Activated naive CD8-positive, alpha-beta T cell treated with anti-CD3 and anti-CD28 coated beads, Interleukin-2, amount 10 ng/mL, durations not matched to agents 7 days and 5 days (primary cell): Measurements from ENCODE around the gene IL10RA. TPM values are rescaled to one million over a fixed set of nuclear protein-coding genes. Genes with fewer than 3 reads are reported as not detected.
"Not testable (repeated sequence)": the region's sequence is repeated elsewhere in the genome, so short reads cannot be mapped to it uniquely, and the experiment has no call there.

Source experiments
- ATAC-seq: fragments of 150-1000 bp; cut with Tn5 transposase; one replicate; pipeline ENCODE4 v1.10.0; 2021; ENCODE audit warnings: low read depth, moderate library complexity
- POLR2A ChIA-PET: fragments of 350-600 bp; sonication (Branson Sonifier 250); formaldehyde crosslinking; loops from one replicate; lab custom pipeline; 2021; ENCODE audit warnings: antibody characterized with exemption; lab: Charles Lee
- DNase-seq: peaks from one replicate; pipeline ENCODE4 v3.0.0; 2021
- H3K27ac Mint-ChIP-seq: one replicate; pipeline ENCODE4 v1.8.0; 2022; ENCODE audit warnings: mild to moderate bottlenecking, mixed read lengths
- H3K27me3 Mint-ChIP-seq: one replicate; pipeline ENCODE4 v1.8.0; 2022; ENCODE audit warnings: mild to moderate bottlenecking, moderate library complexity, mixed read lengths
- H3K36me3 Mint-ChIP-seq: one replicate; pipeline ENCODE4 v1.8.0; 2021; ENCODE audit warnings: mild to moderate bottlenecking, mixed read lengths
- H3K4me1 Mint-ChIP-seq: one replicate; pipeline ENCODE4 v1.8.0; 2021; ENCODE audit warnings: mixed read lengths
- H3K4me3 Mint-ChIP-seq: one replicate; pipeline ENCODE4 v1.8.0; 2022; ENCODE audit warnings: mild to moderate bottlenecking, moderate library complexity, mixed read lengths
- H3K9me3 Mint-ChIP-seq: one replicate; pipeline ENCODE4 v1.8.0; 2021; ENCODE audit warnings: mixed read lengths
- total RNA-seq, 2 experiments: library from RNA; stranded (reverse); gene quantifications; one replicate each; pipeline ENCODE4 v1.2.3, GENCODE V29; 2021

The IL10RA gene
- total RNA-seq, 2 experiments from 2014 or later = 304 TPM

GRCh38 chr11:118006153-118006534 lies 19.9 kb downstream of the IL10RA start:
- H3K27me3 Mint-ChIP-seq = no peaks in the 10 kb centered on the region
- H3K4me3 Mint-ChIP-seq = peak overlapping the region; percentile 42
- DNase-seq (no peak), ATAC-seq (no peak)
- peaks cover 90% of the 10 kb centered on the region for H3K4me1 Mint-ChIP-seq
- H3K27ac Mint-ChIP-seq = peak overlapping the region; percentile 96
- peaks cover 5% of the 10 kb centered on the region for H3K9me3 Mint-ChIP-seq
- peaks cover 25% of the 10 kb centered on the region for H3K36me3 Mint-ChIP-seq
- POLR2A ChIA-PET = interaction anchor here (2.0 to 32.4 kb wide), 5 partner anchors 9 to 55 kb away, joined by 22 to 608 read pairs (median 109); partner anchors contain the start of gene IL10RA

- peaks cover 89% of the 10 kb centered on the region for H3K4me1 Mint-ChIP-seq
- no peak for ATAC-seq
- peak overlapping the region; percentile 79 for H3K4me3 Mint-ChIP-seq
- no peak for DNase-seq
- peak overlapping the region; percentile 99 for H3K27ac Mint-ChIP-seq
- no peaks in the 10 kb centered on the region for H3K27me3 Mint-ChIP-seq
- POLR2A ChIA-PET = interaction anchor here (0.6 to 32.4 kb wide), 12 partner anchors 9 to 1178 kb away, joined by 3 to 608 read pairs (median 13); partner anchors contain the start of gene IL10RA
- H3K9me3 Mint-ChIP-seq = peaks cover 5% of the 10 kb centered on the region
- H3K36me3 Mint-ChIP-seq = peaks cover 22% of the 10 kb centered on the region
These were observed 20.8 kb downstream of the IL10RA start for GRCh38 chr11:118007040-118007439.

- Mint-ChIP-seq H3K27ac (peak overlapping the region; percentile 99), H3K4me3 (peak overlapping the region; percentile 79), H3K36me3 (peaks cover 22% of the 10 kb centered on the region), H3K4me1 (peaks cover 88% of the 10 kb centered on the region)
- POLR2A ChIA-PET = interaction anchor here (0.5 to 32.4 kb wide), 13 partner anchors 8 to 571 kb away, joined by 3 to 608 read pairs (median 6); partner anchors contain the start of gene IL10RA
- H3K9me3 Mint-ChIP-seq, H3K27me3 Mint-ChIP-seq: not testable (repeated sequence)
- ATAC-seq = peak; percentile 65
- peak; percentile 50 for DNase-seq
These were observed 21.5 kb downstream of the IL10RA start for GRCh38 chr11:118007563-118008270.

- Mint-ChIP-seq H3K9me3 (peaks cover 5% of the 10 kb centered on the region), H3K27me3 (no peaks in the 10 kb centered on the region), H3K4me3 (peak overlapping the region; percentile 79), H3K36me3 (peaks cover 25% of the 10 kb centered on the region), H3K4me1 (peaks cover 87% of the 10 kb centered on the region), H3K27ac (peak overlapping the region; percentile 99)
- DNase-seq = no peak
- POLR2A ChIA-PET = interaction anchor here (0.5 to 32.4 kb wide), 12 partner anchors 7 to 571 kb away, joined by 3 to 608 read pairs (median 13); partner anchors contain the start of gene IL10RA
- no peak for ATAC-seq
These were observed 22.2 kb downstream of the IL10RA start for GRCh38 chr11:118008271-118008911.

GRCh38 chr11:118009864-118010737 lies 23.9 kb downstream of the IL10RA start:
- no peak for ATAC-seq
- H3K9me3 Mint-ChIP-seq = peaks cover 2% of the 10 kb centered on the region
- no peaks in the 10 kb centered on the region for H3K27me3 Mint-ChIP-seq
- POLR2A ChIA-PET = interaction anchor here (1.0 to 1.5 kb wide), 2 partner anchors 22 to 43 kb away, joined by 3 to 4 read pairs; no protein-coding TSS in a partner anchor
- no peak for DNase-seq
- H3K4me1 Mint-ChIP-seq = peaks cover 86% of the 10 kb centered on the region
- peak overlapping the region; percentile 86 for H3K27ac Mint-ChIP-seq
- peaks cover 24% of the 10 kb centered on the region for H3K36me3 Mint-ChIP-seq
- no peak overlapping the region for H3K4me3 Mint-ChIP-seq

- ATAC-seq = no peak
- H3K27me3 Mint-ChIP-seq = no peaks in the 10 kb centered on the region
- DNase-seq = peak; percentile 30
- peaks cover 2% of the 10 kb centered on the region for H3K9me3 Mint-ChIP-seq
- H3K27ac Mint-ChIP-seq = peak overlapping the region; percentile 86
- peaks cover 22% of the 10 kb centered on the region for H3K36me3 Mint-ChIP-seq
- peaks cover 86% of the 10 kb centered on the region for H3K4me1 Mint-ChIP-seq
- POLR2A ChIA-PET = interaction anchor here (1.0 to 1.3 kb wide), 2 partner anchors 8 to 42 kb away, joined by 3 to 5 read pairs; no protein-coding TSS in a partner anchor
- H3K4me3 Mint-ChIP-seq = no peak overlapping the region
These were observed 24.7 kb downstream of the IL10RA start for GRCh38 chr11:118010738-118011461.

- no peak for ATAC-seq
- peak; percentile 35 for DNase-seq
- POLR2A ChIA-PET = interaction anchor here (0.6 to 2.2 kb wide), 3 partner anchors 9 to 42 kb away, joined by 5 to 21 read pairs (median 6); no protein-coding TSS in a partner anchor
- peaks cover 5% of the 10 kb centered on the region for H3K9me3 Mint-ChIP-seq
- H3K4me1 Mint-ChIP-seq = peaks cover 87% of the 10 kb centered on the region
- H3K4me3 Mint-ChIP-seq = peak overlapping the region; percentile 55
- peak overlapping the region; percentile 86 for H3K27ac Mint-ChIP-seq
- H3K36me3 Mint-ChIP-seq = peaks cover 26% of the 10 kb centered on the region
- no peaks in the 10 kb centered on the region for H3K27me3 Mint-ChIP-seq
These were observed 26.0 kb downstream of the IL10RA start for GRCh38 chr11:118012083-118012669.

- POLR2A ChIA-PET = interaction anchor here (2.2 kb wide), 1 partner anchor 11 kb away, joined by 21 read pairs; no protein-coding TSS in a partner anchor
- Mint-ChIP-seq H3K9me3 (peaks cover 17% of the 10 kb centered on the region), H3K27me3 (no peaks in the 10 kb centered on the region), H3K27ac (peak overlapping the region; percentile 88), H3K36me3 (peaks cover 33% of the 10 kb centered on the region), H3K4me1 (peaks cover 69% of the 10 kb centered on the region), H3K4me3 (peak overlapping the region; percentile 35)
- no peak for ATAC-seq
- no peak for DNase-seq
These were observed 27.8 kb downstream of the IL10RA start for GRCh38 chr11:118014022-118014421.

GRCh38 chr11:118015385-118015841 lies 29.2 kb downstream of the IL10RA start:
- Mint-ChIP-seq H3K27me3 (no peaks in the 10 kb centered on the region), H3K27ac (peak overlapping the region; percentile 88), H3K4me1 (peaks cover 59% of the 10 kb centered on the region), H3K9me3 (peaks cover 23% of the 10 kb centered on the region), H3K4me3 (peak overlapping the region; percentile 58), H3K36me3 (peaks cover 40% of the 10 kb centered on the region)
- DNase-seq (peak; percentile 60), ATAC-seq (peak; percentile 58)
- POLR2A ChIA-PET = interaction anchor here (0.6 to 2.9 kb wide), 18 partner anchors 12 to 785 kb away, joined by 3 to 109 read pairs (median 5); partner anchors contain the start of gene IL10RA

GRCh38 chr11:118016104-118016503 lies 29.9 kb downstream of the IL10RA start:
- H3K27me3 Mint-ChIP-seq = no peaks in the 10 kb centered on the region
- peak; percentile 48 for ATAC-seq
- H3K4me3 Mint-ChIP-seq = peak overlapping the region; percentile 58

GRCh38 chr11:118017111-118017510 lies 30.9 kb downstream of the IL10RA start:
- Mint-ChIP-seq H3K27me3 (no peaks in the 10 kb centered on the region), H3K4me1 (peaks cover 46% of the 10 kb centered on the region), H3K9me3 (peaks cover 25% of the 10 kb centered on the region), H3K27ac (peak overlapping the region; percentile 88), H3K4me3 (no peak overlapping the region), H3K36me3 (peaks cover 42% of the 10 kb centered on the region)
- no peak for ATAC-seq
- DNase-seq = no peak
- POLR2A ChIA-PET = interaction anchor here (1.0 to 2.9 kb wide), 3 partner anchors 13 to 36 kb away, joined by 3 to 109 read pairs (median 5); no protein-coding TSS in a partner anchor

More at GRCh38 chr11:118016104-118016503, 29.9 kb downstream of the IL10RA start:
- Mint-ChIP-seq H3K9me3 (peaks cover 23% of the 10 kb centered on the region), H3K36me3 (peaks cover 40% of the 10 kb centered on the region), H3K4me1 (peaks cover 54% of the 10 kb centered on the region), H3K27ac (peak overlapping the region; percentile 88)
- POLR2A ChIA-PET = interaction anchor here (0.6 to 2.9 kb wide), 21 partner anchors 12 to 785 kb away, joined by 3 to 109 read pairs (median 4); partner anchors contain the start of gene IL10RA
- peak; percentile 42 for DNase-seq
